RWPE2 (cell line): ENCODE measurements around the gene C2CD3.
A peak's percentile ranks its signal among the peaks of the same experiment; 100 is the strongest.
"Not testable (repeated sequence)": the region's sequence is repeated elsewhere in the genome, so short reads cannot be mapped to it uniquely, and the experiment has no call there.

Experiments
- ATAC-seq: fragments of 200-7000 bp; cut with Tn5 transposase; 3 replicates; pipeline ENCODE4 v1.9.1; 2021; ENCODE audit warnings: low read depth
- DNase-seq: peaks from one replicate; pipeline ENCODE4 v3.0.0-alpha.2; 2020; ENCODE audit warnings: low spot score
- H3K27ac ChIP-seq: fragments of 450-650 bp; 2 replicates; pipeline ENCODE4 v1.5.1; 2017; ENCODE audit warnings: mild to moderate bottlenecking; ENCODE audit not compliant: poor library complexity, severe bottlenecking
- H3K27me3 ChIP-seq: fragments of 250-450 bp; sonication (Bioruptor Pico); 2 replicates; pipeline ENCODE4 v1.5.1; 2021; ENCODE audit warnings: mild to moderate bottlenecking, moderate library complexity; ENCODE audit not compliant: insufficient read depth, poor library complexity, severe bottlenecking
- H3K36me3 ChIP-seq: fragments of 250-450 bp; sonication (Bioruptor Pico); 2 replicates; pipeline ENCODE4 v1.5.1; 2020; ENCODE audit warnings: low read depth, mild to moderate bottlenecking, moderate library complexity
- H3K4me1 ChIP-seq: fragments of 250-450 bp; sonication (Bioruptor Pico); 2 replicates; pipeline ENCODE4 v1.5.1; 2021; ENCODE audit warnings: mild to moderate bottlenecking, moderate library complexity; ENCODE audit not compliant: insufficient read depth, poor library complexity, severe bottlenecking
- H3K4me3 ChIP-seq: fragments of 250-450 bp; sonication (Bioruptor Pico); 2 replicates; pipeline ENCODE4 v1.5.1; 2021; ENCODE audit warnings: mild to moderate bottlenecking, moderate library complexity; ENCODE audit not compliant: severe bottlenecking
- H3K9me3 ChIP-seq: fragments of 250-450 bp; sonication (Bioruptor Pico); 2 replicates; pipeline ENCODE4 v1.5.1; 2021; ENCODE audit warnings: mild to moderate bottlenecking, moderate library complexity; ENCODE audit not compliant: severe bottlenecking
- TF ChIP-seq, protein P1 (sequence below): fragments of 450-650 bp; IDR thresholded peaks from one replicate; pipeline ENCODE4 v1.5.1; 2017; ENCODE audit warnings: mild to moderate bottlenecking, moderate library complexity; ENCODE audit not compliant: poor library complexity, severe bottlenecking

The C2CD3 gene

DNA sequence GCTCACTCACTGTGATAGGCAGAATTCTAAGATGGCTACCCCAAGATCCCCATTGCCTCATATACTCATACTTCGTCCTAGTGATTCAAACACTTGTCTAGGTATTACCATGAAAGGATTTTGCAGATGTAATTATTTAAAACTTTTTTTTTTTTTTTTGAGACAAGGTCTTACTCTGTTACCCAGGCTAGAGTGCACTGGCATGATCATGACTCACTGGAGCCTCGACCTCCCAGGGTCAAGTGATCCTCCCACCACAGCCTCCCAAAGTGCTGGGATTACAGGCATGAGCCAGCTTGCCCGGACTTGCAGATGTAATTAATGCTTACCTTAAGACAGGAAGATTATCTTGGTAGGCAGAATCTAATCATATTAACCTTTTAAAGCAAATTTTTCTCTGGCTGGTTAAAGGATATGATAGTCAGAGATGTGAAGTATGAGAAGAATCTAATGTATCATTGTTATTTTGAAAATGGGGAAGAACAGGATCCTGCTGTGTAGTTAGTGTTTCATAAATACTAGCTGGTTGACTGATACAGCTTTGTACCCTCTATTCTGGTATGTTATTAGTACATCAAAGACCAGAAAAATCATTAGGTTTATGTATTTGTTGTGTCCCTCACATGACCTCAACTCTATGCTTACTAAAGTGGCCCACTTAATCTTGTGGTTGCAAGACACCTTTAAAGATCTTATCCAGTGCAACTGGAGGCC, 35.5 kb downstream of the C2CD3 start:
- TF ChIP-seq, protein P1, sequence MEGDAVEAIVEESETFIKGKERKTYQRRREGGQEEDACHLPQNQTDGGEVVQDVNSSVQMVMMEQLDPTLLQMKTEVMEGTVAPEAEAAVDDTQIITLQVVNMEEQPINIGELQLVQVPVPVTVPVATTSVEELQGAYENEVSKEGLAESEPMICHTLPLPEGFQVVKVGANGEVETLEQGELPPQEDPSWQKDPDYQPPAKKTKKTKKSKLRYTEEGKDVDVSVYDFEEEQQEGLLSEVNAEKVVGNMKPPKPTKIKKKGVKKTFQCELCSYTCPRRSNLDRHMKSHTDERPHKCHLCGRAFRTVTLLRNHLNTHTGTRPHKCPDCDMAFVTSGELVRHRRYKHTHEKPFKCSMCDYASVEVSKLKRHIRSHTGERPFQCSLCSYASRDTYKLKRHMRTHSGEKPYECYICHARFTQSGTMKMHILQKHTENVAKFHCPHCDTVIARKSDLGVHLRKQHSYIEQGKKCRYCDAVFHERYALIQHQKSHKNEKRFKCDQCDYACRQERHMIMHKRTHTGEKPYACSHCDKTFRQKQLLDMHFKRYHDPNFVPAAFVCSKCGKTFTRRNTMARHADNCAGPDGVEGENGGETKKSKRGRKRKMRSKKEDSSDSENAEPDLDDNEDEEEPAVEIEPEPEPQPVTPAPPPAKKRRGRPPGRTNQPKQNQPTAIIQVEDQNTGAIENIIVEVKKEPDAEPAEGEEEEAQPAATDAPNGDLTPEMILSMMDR: no peak
- peak overlapping the region; percentile 96 for H3K27ac ChIP-seq
- peaks cover 29% of the 10 kb centered on the region for H3K36me3 ChIP-seq
- H3K27me3 ChIP-seq: no peaks in the 10 kb centered on the region
- H3K4me1 ChIP-seq: peaks cover 44% of the 10 kb centered on the region
- no peak overlapping the region for H3K4me3 ChIP-seq
- DNase-seq (peak; percentile 79), ATAC-seq (peak; percentile 45)
- H3K9me3 ChIP-seq: no peaks in the 10 kb centered on the region

DNA sequence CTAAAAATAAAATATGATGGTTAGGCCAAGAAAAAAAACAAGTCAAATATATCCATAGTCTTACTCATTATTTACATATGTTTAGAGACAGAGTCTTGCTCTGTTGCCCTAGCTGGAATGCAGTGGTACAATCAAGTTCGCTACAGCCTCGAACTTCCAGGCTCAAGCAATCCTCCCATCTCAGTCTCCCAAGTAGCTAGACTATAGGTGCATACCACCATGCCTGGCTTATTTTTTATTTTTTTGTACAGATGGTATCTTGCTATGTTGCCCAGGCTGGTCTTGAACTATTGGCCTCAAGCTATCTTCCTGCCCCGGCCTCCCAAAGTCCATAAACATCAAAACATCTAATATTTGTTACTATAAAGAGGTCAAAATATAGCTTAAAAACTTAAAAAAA, 36.1 kb downstream of the C2CD3 start:
- H3K9me3 ChIP-seq: no peaks in the 10 kb centered on the region
- H3K27ac ChIP-seq: peak overlapping the region; percentile 96
- H3K4me1 ChIP-seq: peaks cover 44% of the 10 kb centered on the region
- H3K27me3 ChIP-seq: no peaks in the 10 kb centered on the region
- peaks cover 29% of the 10 kb centered on the region for H3K36me3 ChIP-seq
- no peak overlapping the region for H3K4me3 ChIP-seq
- TF ChIP-seq, protein P1: no peak
- DNase-seq: no peak
- no peak for ATAC-seq

DNA sequence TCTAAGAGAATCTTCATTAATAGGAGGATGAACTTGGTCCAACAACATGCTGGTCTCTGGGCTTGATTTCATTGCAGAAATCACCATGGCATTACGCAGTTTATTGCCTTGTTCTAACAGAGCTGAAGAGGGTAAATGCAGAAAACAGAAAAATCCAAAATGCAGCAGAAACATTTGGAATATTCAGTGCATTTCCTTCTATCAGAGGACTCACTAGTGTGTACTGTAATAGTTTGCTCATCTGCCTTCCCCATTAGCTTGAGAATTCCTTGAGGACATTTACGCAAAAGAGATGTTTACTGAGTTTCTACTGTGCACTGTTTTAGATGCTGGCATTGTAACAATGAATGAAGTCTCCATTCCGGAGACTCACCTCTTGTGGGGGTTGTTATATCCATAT, 37.4 kb downstream of the C2CD3 start:
- Histone ChIP-seq H3K36me3 (peaks cover 25% of the 10 kb centered on the region), H3K27me3 (no peaks in the 10 kb centered on the region), H3K27ac (no peak overlapping the region), H3K4me3 (no peak overlapping the region), H3K9me3 (no peaks in the 10 kb centered on the region), H3K4me1 (peaks cover 34% of the 10 kb centered on the region)
- DNase-seq: no peak
- TF ChIP-seq, protein P1: no peak
- ATAC-seq: no peak

DNA sequence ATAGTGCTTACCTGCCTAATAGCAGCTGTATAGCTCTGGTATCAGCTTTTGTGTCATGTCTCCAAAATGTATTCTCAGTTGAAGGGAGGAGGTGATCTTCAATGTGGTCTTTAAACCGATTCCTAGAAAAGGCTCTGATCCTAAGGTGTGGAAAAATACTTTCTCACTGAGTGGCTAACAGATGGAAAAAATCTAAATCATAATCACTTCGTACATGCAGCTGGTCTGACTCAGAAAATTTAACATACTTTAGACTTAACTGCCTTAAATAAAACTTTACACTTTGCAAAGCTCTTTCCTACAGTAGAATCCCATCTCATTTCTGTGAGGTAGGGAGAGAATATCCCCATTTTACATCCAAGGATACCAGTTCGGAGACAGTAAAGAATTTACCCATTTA, 38.0 kb downstream of the C2CD3 start:
- H3K36me3 ChIP-seq: peaks cover 25% of the 10 kb centered on the region
- no peak overlapping the region for H3K27ac ChIP-seq
- H3K27me3 ChIP-seq: no peaks in the 10 kb centered on the region
- peaks cover 28% of the 10 kb centered on the region for H3K4me1 ChIP-seq
- DNase-seq (no peak), ATAC-seq (no peak)
- no peak overlapping the region for H3K4me3 ChIP-seq
- TF ChIP-seq, protein P1: no peak
- H3K9me3 ChIP-seq: no peaks in the 10 kb centered on the region

DNA sequence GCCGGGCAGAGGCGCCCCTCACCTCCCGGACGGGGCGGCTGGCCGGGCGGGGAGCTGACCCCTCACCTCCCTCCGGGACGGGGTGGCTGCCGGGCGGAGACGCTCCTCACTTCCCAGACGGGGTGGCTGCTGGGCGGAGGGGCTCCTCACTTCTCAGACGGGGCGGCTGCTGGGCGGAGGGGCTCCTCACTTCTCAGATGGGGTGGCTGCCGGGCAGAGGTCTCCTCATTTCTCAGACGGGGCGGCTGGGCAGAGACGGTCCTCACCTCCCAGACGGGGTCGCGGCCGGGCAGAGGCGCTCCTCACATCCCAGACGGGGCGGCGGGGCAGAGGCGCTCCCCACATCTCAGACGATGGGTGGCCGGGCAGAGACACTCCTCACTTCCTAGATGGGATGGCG, 41.7 kb downstream of the C2CD3 start:
- not testable (repeated sequence) for H3K27me3 ChIP-seq, H3K4me1 ChIP-seq, ATAC-seq, H3K27ac ChIP-seq, H3K4me3 ChIP-seq, DNase-seq, H3K9me3 ChIP-seq
- peaks cover 16% of the 10 kb centered on the region; the same call in 1 of the 2 replicates for H3K36me3 ChIP-seq
